ENCODE results near the gene CDKN2B.

DNA sequence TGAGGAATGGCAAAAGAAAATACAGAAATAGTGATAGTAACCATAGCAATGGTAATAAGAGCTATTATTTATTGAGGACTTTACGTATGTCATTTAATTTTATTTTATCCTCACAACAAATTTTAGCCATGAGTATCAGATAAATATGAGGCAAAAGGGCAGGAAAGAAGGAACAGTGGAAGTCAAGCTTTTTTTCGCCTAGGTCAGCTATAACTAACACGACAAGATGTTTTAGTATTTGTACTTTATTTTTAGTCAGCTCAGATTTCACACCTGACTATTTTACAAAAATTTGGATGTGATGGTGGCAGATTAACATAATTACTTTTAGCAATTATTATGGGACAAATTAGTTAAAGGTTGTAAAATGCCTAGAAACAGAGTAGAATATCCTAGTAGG lies 34.8 kb upstream of the CDKN2B start:
- TF ChIP-seq POLR2A (IDR thresholded peaks at IDR 0.05) (no peak), POLR2AphosphoS5 (IDR thresholded peaks at IDR 0.05) (no peak), EP300 (IDR thresholded peaks at IDR 0.05) (no peak)
- TF ChIP-seq, protein P1, sequence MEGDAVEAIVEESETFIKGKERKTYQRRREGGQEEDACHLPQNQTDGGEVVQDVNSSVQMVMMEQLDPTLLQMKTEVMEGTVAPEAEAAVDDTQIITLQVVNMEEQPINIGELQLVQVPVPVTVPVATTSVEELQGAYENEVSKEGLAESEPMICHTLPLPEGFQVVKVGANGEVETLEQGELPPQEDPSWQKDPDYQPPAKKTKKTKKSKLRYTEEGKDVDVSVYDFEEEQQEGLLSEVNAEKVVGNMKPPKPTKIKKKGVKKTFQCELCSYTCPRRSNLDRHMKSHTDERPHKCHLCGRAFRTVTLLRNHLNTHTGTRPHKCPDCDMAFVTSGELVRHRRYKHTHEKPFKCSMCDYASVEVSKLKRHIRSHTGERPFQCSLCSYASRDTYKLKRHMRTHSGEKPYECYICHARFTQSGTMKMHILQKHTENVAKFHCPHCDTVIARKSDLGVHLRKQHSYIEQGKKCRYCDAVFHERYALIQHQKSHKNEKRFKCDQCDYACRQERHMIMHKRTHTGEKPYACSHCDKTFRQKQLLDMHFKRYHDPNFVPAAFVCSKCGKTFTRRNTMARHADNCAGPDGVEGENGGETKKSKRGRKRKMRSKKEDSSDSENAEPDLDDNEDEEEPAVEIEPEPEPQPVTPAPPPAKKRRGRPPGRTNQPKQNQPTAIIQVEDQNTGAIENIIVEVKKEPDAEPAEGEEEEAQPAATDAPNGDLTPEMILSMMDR (IDR thresholded peaks at IDR 0.05): no peak

Data from upper lobe of left lung (tissue), 4 donors.